ENCODE results near the gene PRRT4. TPM values are rescaled to one million over a fixed set of nuclear protein-coding genes. Genes with fewer than 3 reads are reported as not detected.

PRRT4 gene
- total and polyA plus RNA-seq, 2 experiments from 2014 or later = 0.55 to 0.56 TPM

DNA sequence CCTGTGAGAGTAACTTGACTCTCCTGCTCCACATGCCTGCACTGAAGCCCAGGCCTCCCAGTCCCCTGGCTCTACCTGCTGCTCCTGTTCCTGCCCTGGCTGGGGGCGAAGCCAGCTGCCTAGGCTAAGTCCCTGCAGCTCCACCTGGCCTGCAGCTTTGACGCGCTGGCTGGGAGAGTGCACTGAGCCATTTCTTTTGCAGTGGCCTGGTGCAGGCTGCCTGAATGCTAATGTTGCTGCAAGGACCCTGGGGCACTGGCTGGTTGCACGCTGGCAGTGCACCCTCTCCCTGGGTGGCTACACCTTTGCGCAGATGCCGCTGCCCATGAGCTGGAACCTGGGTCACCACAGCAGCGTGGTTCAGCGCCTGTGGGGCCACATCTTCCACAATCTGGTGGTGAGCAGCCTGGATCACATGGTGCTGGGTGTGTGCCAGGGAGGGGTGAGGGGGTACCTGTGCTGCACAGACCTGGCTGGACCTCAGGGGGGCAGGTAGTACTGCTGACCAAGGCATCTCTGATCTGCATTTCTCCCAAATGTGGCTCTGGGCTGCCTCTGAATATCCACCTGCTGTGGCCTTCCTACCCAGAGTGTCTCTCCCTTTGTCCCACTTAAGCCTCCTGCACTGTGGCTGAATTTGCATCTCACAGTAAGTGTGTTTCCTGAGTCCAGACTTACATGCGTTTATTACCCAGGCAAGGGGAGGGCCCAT lies 28.3 kb upstream of the PRRT4 start:
- Histone ChIP-seq H3K27ac (ENCODE audit: low read depth) (no peak overlapping the region), H3K9me2 (ENCODE audit: insufficient read depth) (no peaks in the 10 kb centered on the region), H3K36me3 (ENCODE audit: insufficient read depth) (no peaks in the 10 kb centered on the region), H4K20me1 (replicated peaks; ENCODE audit: insufficient read depth) (no peaks in the 10 kb centered on the region; the same call in 1 of the 2 replicates), H3K4me2 (no peak overlapping the region), H3K79me2 (replicated peaks; ENCODE audit: insufficient read depth) (no peaks in the 10 kb centered on the region), H3K4me3 (no peak overlapping the region), H3K4me1 (ENCODE audit: insufficient read depth) (peaks cover 4% of the 10 kb centered on the region; the same call in 1 of the 2 replicates), H3F3A (replicated peaks; ENCODE audit: low read depth) (no peaks in the 10 kb centered on the region), H3K27me3 (ENCODE audit: insufficient read depth) (peaks cover 19% of the 10 kb centered on the region; the same call in 1 of the 2 replicates), H2AFZ (0 out of 2 replicates have a peak overlapping the region, but pooled peaks have one; percentile 56)
- ATAC-seq (peak; percentile 59), DNase-seq (ENCODE audit: low spot score) (no peak)
- peaks cover 21% of the 10 kb centered on the region for H3K4me1 Mint-ChIP-seq
- no peak overlapping the region for H3K27ac Mint-ChIP-seq
- peaks cover 24% of the 10 kb centered on the region for H3K27me3 Mint-ChIP-seq (ENCODE audit: insufficient read depth, low read depth, poor library complexity)
- no peaks in the 10 kb centered on the region; the same call in 2 of the 3 replicates for H3K9me3 Mint-ChIP-seq
- no peak for TF ChIP-seq REST (IDR thresholded peaks at IDR 0.05; ENCODE audit: unreplicated experiment)
- TF ChIP-seq NANOG (IDR thresholded peaks at IDR 0.05; ENCODE audit: borderline replicate concordance) = no peak
- no peak for TF ChIP-seq ZNF331 (CRISPR knock-in tag; IDR thresholded peaks at IDR 0.05; ENCODE audit: low read depth)
- TF ChIP-seq CREB1 (CRISPR knock-in tag; IDR thresholded peaks at IDR 0.05; ENCODE audit: low read depth) = no peak
- TF ChIP-seq ZNF114 (CRISPR knock-in tag; IDR thresholded peaks at IDR 0.05) = no peak
- no peak for TF ChIP-seq EZH2phosphoT487 (IDR thresholded peaks at IDR 0.05; ENCODE audit: unreplicated experiment)
- no peak for TF ChIP-seq EZH2 (IDR thresholded peaks at IDR 0.05; ENCODE audit: low read depth, unreplicated experiment)
- TF ChIP-seq POLR2AphosphoS5 (IDR thresholded peaks at IDR 0.05; ENCODE audit: low read depth) = no peak
- no peak for TF ChIP-seq ETS1 (IDR thresholded peaks at IDR 0.05)
- TF ChIP-seq STAT1 (IDR thresholded peaks at IDR 0.05; ENCODE audit: unreplicated experiment) = no peak
- TF ChIP-seq, protein P1, sequence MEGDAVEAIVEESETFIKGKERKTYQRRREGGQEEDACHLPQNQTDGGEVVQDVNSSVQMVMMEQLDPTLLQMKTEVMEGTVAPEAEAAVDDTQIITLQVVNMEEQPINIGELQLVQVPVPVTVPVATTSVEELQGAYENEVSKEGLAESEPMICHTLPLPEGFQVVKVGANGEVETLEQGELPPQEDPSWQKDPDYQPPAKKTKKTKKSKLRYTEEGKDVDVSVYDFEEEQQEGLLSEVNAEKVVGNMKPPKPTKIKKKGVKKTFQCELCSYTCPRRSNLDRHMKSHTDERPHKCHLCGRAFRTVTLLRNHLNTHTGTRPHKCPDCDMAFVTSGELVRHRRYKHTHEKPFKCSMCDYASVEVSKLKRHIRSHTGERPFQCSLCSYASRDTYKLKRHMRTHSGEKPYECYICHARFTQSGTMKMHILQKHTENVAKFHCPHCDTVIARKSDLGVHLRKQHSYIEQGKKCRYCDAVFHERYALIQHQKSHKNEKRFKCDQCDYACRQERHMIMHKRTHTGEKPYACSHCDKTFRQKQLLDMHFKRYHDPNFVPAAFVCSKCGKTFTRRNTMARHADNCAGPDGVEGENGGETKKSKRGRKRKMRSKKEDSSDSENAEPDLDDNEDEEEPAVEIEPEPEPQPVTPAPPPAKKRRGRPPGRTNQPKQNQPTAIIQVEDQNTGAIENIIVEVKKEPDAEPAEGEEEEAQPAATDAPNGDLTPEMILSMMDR (conservative IDR thresholded peaks at IDR 0.05; ENCODE audit: low read depth in 2 of 2) = no peak
- TF ChIP-seq ZNF462 (CRISPR knock-in tag; IDR thresholded peaks at IDR 0.05) = no peak
- TF ChIP-seq JUNB (IDR thresholded peaks at IDR 0.05; ENCODE audit: unreplicated experiment) = no peak
- H3K4me3 Mint-ChIP-seq = no peak overlapping the region
- no peaks in the 10 kb centered on the region; the same call in 2 of the 3 replicates for H3K36me3 Mint-ChIP-seq (ENCODE audit: low read depth)
